ENCODE results near the gene MYCBP.

DNA sequence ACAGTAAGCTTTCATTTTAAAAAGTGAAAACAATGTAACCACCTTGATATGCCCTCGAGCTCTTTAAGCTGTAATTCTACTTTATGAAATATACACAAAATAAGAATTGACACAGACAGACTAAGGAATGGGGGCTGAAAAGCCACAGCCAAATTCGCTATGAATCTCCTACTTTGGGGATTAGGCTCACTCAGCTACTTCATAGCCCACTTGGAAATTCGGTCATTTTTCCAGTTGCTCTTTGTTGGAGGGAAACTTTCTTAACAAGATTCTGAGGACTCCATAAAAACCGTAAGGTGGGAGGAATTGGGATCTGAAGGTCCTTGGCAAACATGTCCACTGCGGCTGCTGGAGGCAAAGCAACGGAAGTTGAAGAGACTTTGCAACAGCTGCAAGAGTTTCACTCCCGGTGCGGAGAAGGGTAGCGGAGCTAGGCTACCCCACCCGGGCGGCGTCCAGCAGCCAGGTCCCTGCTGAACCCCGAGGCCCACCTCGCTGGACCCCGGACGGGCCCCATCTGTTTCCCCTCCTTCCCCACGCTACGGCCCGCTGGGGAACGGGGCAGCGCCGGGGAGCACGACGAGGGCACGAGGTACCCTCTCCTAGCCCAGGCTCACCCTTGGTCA lies 634 bp downstream of the MYCBP start:
- TF ChIP-seq, protein P1, sequence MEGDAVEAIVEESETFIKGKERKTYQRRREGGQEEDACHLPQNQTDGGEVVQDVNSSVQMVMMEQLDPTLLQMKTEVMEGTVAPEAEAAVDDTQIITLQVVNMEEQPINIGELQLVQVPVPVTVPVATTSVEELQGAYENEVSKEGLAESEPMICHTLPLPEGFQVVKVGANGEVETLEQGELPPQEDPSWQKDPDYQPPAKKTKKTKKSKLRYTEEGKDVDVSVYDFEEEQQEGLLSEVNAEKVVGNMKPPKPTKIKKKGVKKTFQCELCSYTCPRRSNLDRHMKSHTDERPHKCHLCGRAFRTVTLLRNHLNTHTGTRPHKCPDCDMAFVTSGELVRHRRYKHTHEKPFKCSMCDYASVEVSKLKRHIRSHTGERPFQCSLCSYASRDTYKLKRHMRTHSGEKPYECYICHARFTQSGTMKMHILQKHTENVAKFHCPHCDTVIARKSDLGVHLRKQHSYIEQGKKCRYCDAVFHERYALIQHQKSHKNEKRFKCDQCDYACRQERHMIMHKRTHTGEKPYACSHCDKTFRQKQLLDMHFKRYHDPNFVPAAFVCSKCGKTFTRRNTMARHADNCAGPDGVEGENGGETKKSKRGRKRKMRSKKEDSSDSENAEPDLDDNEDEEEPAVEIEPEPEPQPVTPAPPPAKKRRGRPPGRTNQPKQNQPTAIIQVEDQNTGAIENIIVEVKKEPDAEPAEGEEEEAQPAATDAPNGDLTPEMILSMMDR (IDR thresholded peaks at IDR 0.05) = no peak
- TF ChIP-seq POLR2AphosphoS5 (IDR thresholded peaks at IDR 0.05) = no peak
- no peak for TF ChIP-seq POLR2A (IDR thresholded peaks at IDR 0.05)
